ENCODE results near the gene YTHDF1.

DNA sequence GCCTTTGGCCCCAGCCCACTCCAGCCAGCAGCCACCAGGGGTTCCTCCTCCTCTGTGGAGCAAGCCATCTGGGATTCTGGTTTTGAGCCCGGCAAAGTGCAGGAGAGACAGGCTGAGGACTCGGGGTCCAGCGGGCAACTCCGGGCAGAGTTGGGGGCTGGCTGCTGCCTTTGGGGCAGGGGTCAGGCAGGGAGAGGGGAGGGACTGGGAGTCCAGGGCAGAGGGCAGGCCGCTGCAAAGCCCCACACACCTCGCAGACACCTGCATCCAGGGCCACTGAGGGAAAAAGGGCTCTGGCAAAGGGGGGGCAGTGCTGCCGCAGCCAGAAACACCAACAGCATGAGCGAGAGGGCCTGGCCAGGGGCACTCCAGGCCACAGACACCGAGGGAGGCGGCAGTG lies 28.5 kb upstream of the YTHDF1 start:
- TF ChIP-seq, protein P1, sequence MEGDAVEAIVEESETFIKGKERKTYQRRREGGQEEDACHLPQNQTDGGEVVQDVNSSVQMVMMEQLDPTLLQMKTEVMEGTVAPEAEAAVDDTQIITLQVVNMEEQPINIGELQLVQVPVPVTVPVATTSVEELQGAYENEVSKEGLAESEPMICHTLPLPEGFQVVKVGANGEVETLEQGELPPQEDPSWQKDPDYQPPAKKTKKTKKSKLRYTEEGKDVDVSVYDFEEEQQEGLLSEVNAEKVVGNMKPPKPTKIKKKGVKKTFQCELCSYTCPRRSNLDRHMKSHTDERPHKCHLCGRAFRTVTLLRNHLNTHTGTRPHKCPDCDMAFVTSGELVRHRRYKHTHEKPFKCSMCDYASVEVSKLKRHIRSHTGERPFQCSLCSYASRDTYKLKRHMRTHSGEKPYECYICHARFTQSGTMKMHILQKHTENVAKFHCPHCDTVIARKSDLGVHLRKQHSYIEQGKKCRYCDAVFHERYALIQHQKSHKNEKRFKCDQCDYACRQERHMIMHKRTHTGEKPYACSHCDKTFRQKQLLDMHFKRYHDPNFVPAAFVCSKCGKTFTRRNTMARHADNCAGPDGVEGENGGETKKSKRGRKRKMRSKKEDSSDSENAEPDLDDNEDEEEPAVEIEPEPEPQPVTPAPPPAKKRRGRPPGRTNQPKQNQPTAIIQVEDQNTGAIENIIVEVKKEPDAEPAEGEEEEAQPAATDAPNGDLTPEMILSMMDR (IDR thresholded peaks at IDR 0.05; ENCODE audit: low read depth, low read length) = no peak
- TF ChIP-seq, protein P2, sequence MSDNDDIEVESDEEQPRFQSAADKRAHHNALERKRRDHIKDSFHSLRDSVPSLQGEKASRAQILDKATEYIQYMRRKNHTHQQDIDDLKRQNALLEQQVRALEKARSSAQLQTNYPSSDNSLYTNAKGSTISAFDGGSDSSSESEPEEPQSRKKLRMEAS (IDR thresholded peaks at IDR 0.05; ENCODE audit: low read depth, low read length) = no peak

All from NB4 (cell line).